NCI-H460 (cell line): ENCODE measurements around the gene CCN6. TPM values are rescaled to one million over a fixed set of nuclear protein-coding genes. Genes with fewer than 3 reads are reported as not detected.

Experiments
- DNase-seq: peaks from one replicate; pipeline ENCODE4 v3.0.0-alpha.2; 2016; ENCODE audit warnings: low read depth; ENCODE audit errors: extremely low read depth
- total RNA-seq: library from RNA; depleted of rRNA; stranded (reverse); fragments of >200 nt; shearing (Covaris generic); gene quantifications from 2 replicates; pipeline ENCODE4 v1.2.3, GENCODE V29; 2014; rRNA removed

CCN6 gene
- total RNA-seq, 1 experiment from 2014 or later, result not detected

DNA sequence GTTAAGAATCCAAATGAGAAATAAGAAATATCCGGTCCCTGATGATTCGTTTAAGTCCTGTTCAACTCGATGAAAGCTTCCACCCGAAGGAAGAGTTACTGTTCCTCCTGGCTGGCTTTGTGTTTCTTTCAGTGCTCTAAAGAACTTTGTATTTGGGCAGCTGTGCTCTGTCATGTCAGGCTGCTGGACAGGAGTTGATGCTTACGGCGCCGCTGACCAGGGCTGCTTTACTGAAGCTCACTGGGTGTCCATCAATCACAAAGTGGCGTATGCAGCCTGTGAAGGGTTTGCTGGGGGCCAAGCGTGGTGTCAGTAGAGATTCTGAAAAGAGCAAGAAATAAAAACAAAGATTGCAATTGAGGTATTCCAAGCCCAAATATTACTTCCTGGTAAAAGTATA lies 55.4 kb downstream of the CCN6 start:
- DNase-seq, result no peak

- DNase-seq, result no peak
These were observed 59.5 kb downstream of the CCN6 start for GRCh38 chr6:112113431-112113830.

DNA sequence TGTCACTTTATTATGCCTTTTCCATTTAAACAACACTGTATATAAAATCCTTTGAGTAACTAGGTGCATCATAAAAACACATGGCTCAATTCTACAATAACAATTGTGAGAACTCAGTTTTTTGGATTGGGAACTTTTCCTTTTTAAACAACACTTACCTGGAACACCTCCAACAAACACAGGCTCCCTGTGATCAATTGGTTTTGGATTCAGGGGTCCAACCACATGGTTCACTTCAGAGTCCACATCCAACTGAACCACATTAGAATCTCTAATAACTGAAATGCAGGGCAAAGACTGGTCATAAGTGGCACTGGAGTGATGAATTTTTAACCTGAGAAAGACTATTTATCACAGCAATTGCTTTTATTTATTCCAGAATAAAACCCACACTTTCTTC lies 60.0 kb downstream of the CCN6 start:
- no peak for DNase-seq

DNA sequence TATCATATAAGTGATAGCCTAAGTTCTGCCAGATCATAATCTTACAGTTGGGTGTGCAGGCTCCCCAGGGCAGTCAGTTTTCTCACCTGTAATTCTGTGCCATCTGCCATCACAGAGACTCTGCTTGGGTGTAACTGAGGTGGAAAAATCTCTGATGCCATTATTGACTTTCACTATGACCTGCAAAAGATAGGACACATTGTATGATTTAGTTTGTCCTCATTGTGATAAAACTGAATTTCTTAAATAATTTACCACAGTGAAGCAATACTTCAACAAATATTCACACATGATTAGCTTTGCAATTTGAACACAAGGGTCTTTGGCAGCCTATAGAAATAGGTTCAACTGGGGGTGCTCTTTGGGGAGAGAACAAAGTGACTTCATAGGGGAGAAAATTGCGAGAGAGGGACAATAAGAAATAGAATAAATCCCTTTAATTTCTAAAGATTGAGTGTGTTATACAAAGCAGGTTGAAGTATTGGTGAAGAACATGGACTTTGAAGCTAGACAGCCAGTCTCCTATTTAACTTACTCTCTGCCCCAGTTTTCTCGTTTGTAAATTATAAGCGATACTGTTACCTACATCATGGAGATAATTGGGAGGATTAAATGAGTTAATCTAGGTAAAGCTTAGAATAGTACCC lies 60.8 kb downstream of the CCN6 start:
- no peak for DNase-seq

- DNase-seq, result no peak
These were observed 62.3 kb downstream of the CCN6 start for GRCh38 chr6:112116221-112116620.

GRCh38 chr6:112117554-112117953 lies 63.6 kb downstream of the CCN6 start:
- no peak for DNase-seq

DNA sequence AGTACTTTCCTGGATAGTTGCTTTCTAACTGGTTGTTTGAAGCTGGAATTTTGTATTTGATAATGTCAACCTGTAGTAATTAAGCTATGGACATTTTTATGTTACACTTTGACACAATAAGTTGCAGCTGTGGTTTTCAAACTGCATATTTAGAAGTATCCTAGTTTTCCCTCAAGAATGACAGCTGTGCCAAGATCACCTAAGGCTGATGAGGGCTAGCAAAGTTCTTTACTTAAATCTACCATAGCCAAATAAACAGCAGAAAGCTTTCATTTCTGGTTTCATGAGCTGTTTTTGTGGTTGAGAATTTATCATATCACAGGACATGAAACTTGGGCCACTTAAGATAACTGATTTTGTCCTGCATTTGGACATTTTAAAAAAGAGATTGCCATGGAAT lies 64.1 kb downstream of the CCN6 start:
- DNase-seq, result no peak

Other genes with a start within 250 kb of the CCN6 start
- gene FYN, start 180.7 kb upstream of the CCN6 start, total RNA-seq, result 1.1 and 3.7 TPM in 2 replicates
- 63.1 and 72.3 TPM in 2 replicates for gene TUBE1, start 33.4 kb downstream of the CCN6 start, total RNA-seq
- 3.3 and 4.5 TPM in 2 replicates for gene FAM229B, start 33.5 kb downstream of the CCN6 start, total RNA-seq
- gene LAMA4, start 200.5 kb downstream of the CCN6 start, total RNA-seq, result not detected in 2 replicates